B cell (primary cell): ENCODE results near the gene POSTN. TPM values are rescaled to one million over a fixed set of nuclear protein-coding genes. Genes with fewer than 3 reads are reported as not detected.

Experiments used
- ATAC-seq: fragments of 200-7000 bp; cut with Tn5 transposase; one replicate; pipeline ENCODE4 v1.10.0; 2021; ENCODE audit warnings: low read depth, mild to moderate bottlenecking, moderate number of reproducible peaks, moderate library complexity
- CTCF ChIA-PET: fragments of 350-600 bp; sonication (Branson Sonifier 250); formaldehyde crosslinking; loops from one replicate; lab custom pipeline; 2021; ENCODE audit warnings: antibody characterized with exemption, inconsistent platforms; lab: Charles Lee
- POLR2A ChIA-PET: fragments of 350-600 bp; sonication (Branson Sonifier 250); formaldehyde crosslinking; loops from one replicate; lab custom pipeline; 2021; ENCODE audit warnings: antibody characterized with exemption; lab: Charles Lee
- DNase-seq: peaks from one replicate; pipeline ENCODE4 v3.0.0; 2013
- H2AFZ ChIP-seq: 2 replicates; pipeline ENCODE4 v1.6.1; 2012; ENCODE audit warnings: mild to moderate bottlenecking, low read depth, low read length; ENCODE audit not compliant: insufficient read depth, poor library complexity, severe bottlenecking
- H3K27ac ChIP-seq, 2 donors: 1 replicate in 1 of 2; 2 replicates in 1 of 2; pipeline ENCODE4 v1.5.1; 2012 to 2013; ENCODE audit warnings: low read length in 2 of 2, mild to moderate bottlenecking in 2 of 2, moderate library complexity in 1 of 2
- H3K27me3 ChIP-seq, 4 experiments: fragments of 200-600 bp in 1 of 4; sonication (generic) in 1 of 4; replicated peaks in 1 of 4; 1 replicate in 2 of 4; 2 replicates in 2 of 4; pipeline versions ENCODE4 v1.6.1 to v1.7.0; 2013 to 2016; ENCODE audit warnings: low read length in 3 of 4, mild to moderate bottlenecking in 2 of 4, mixed read lengths in 1 of 4, moderate library complexity in 1 of 4; ENCODE audit not compliant: insufficient read depth in 4 of 4, control insufficient read depth in 3 of 4; ENCODE audit errors: control extremely low read depth in 1 of 4
- H3K36me3 ChIP-seq, 2 experiments: replicated peaks in 1 of 2; 1 replicate in 1 of 2; 2 replicates in 1 of 2; pipeline versions ENCODE4 v1.6.1 to v1.7.1; 2013; ENCODE audit warnings: low read length in 1 of 2; ENCODE audit not compliant: insufficient read depth in 2 of 2, control insufficient read depth in 1 of 2; ENCODE audit errors: control extremely low read depth in 1 of 2, extremely low read depth in 1 of 2
- H3K4me1 ChIP-seq, 2 donors: fragments of 200-600 bp in 1 of 2; sonication (generic) in 1 of 2; 1 replicate in 1 of 2; 2 replicates in 1 of 2; pipeline versions ENCODE4 v1.5.1 to v1.6.1; 2013 to 2017; ENCODE audit warnings: low read length in 2 of 2; ENCODE audit not compliant: control insufficient read depth in 2 of 2, insufficient read depth in 2 of 2
- H3K4me2 ChIP-seq: replicated peaks from 2 replicates; pipeline ENCODE3; 2012; ENCODE audit warnings: mild to moderate bottlenecking, low read depth, low read length; ENCODE audit not compliant: poor library complexity, severe bottlenecking
- H3K4me3 ChIP-seq, 5 experiments: fragments of 200-600 bp in 1 of 5; sonication (generic) in 1 of 5; 1 replicate in 3 of 5; 2 replicates in 2 of 5; pipeline versions ENCODE4 v1.5.1 to v1.7.0; 2011 to 2016; ENCODE audit warnings: low read length in 4 of 5, mild to moderate bottlenecking in 4 of 5, low read depth in 2 of 5, control low read depth in 1 of 5, moderate library complexity in 1 of 5; ENCODE audit not compliant: insufficient read depth in 1 of 5; ENCODE audit errors: control extremely low read depth in 1 of 5, extremely low read depth in 1 of 5
- H3K79me2 ChIP-seq: fragments of 200-600 bp; sonication (generic); one replicate; pipeline ENCODE4 v1.6.0; 2016; ENCODE audit warnings: low read length; ENCODE audit not compliant: control insufficient read depth, insufficient read depth
- H3K9ac ChIP-seq: fragments of 200-600 bp; sonication (generic); 2 replicates; pipeline ENCODE4 v1.6.1; 2017; ENCODE audit warnings: mild to moderate bottlenecking, low read length, moderate library complexity
- H3K9me3 ChIP-seq, 3 donors: one replicate each; pipeline versions ENCODE4 v1.6.1 to v1.7.1; 2013; ENCODE audit warnings: low read length in 2 of 3; ENCODE audit not compliant: control insufficient read depth in 2 of 3, insufficient read depth in 1 of 3; ENCODE audit errors: control extremely low read depth in 1 of 3
- H4K20me1 ChIP-seq: 2 replicates; pipeline ENCODE4 v1.6.0; 2012; ENCODE audit warnings: mild to moderate bottlenecking, low read length; ENCODE audit not compliant: insufficient read depth, control insufficient read depth, poor library complexity, severe bottlenecking
- H3K27ac Mint-ChIP-seq: one replicate; pipeline ENCODE4 v1.8.0; 2021; ENCODE audit warnings: mixed read lengths
- H3K27me3 Mint-ChIP-seq: one replicate; pipeline ENCODE4 v1.8.0; 2021; ENCODE audit warnings: mixed read lengths
- H3K4me1 Mint-ChIP-seq: one replicate; pipeline ENCODE4 v1.8.0; 2021; ENCODE audit warnings: mixed read lengths
- H3K4me3 Mint-ChIP-seq: one replicate; pipeline ENCODE4 v1.8.0; 2021; ENCODE audit warnings: mixed read lengths
- H3K9me3 Mint-ChIP-seq: one replicate; pipeline ENCODE4 v1.8.0; 2022; ENCODE audit warnings: mixed read lengths; ENCODE audit not compliant: insufficient read depth
- CTCF ChIP-seq: fragments of 200-600 bp; IDR thresholded peaks from one replicate; pipeline ENCODE4 v1.8.0; 2022; ENCODE audit warnings: antibody characterized with exemption, mild to moderate bottlenecking
- EZH2 ChIP-seq: IDR thresholded peaks from 2 replicates; pipeline ENCODE4 v1.6.1; 2012; ENCODE audit warnings: borderline replicate concordance, low read depth, mild to moderate bottlenecking, moderate library complexity, low read length; ENCODE audit not compliant: insufficient read depth, poor library complexity, severe bottlenecking
- WGBS: methylation state at CpG from one replicate; pipeline ENCODE4 v1.1.5; 2013; ENCODE audit warnings: missing lambda C conversion rate; ENCODE audit not compliant: insufficient coverage; 5-methylcytosine and 5-hydroxymethylcytosine counted together
- intact Hi-C: fragments of 100-400 bp; cut with micrococcal nuclease; formaldehyde crosslinking; loops from one replicate; pipeline ENCODE4 v1.10.0; 2022
- polyA plus RNA-seq: library from polyadenylated mRNA; depleted of rRNA; stranded (reverse); fragments of >200 nt; gene quantifications from 2 replicates; pipeline ENCODE4 v1.2.3, GENCODE V29; 2012
- total RNA-seq, 2 donors: library from RNA; stranded (reverse); fragments of 120-200 nt in 1 of 2; gene quantifications; 1 replicate in 1 of 2; 2 replicates in 1 of 2; pipeline versions ENCODE4 v1.2.3 to v1.2.4, GENCODE V29; 2013 to 2022

Gene POSTN
- total and polyA plus RNA-seq, 2 donors (not counting 1 experiment from before 2014, with no cell fraction given) = not detected

- Histone ChIP-seq H2AFZ (no peak overlapping the region), H3K27ac (no peak overlapping the region), H3K36me3 (no peaks in the 10 kb centered on the region), H3K27me3 (no peaks in the 10 kb centered on the region), H3K4me3 (no peak overlapping the region), H4K20me1 (no peaks in the 10 kb centered on the region), H3K9me3 (peaks cover 0 to 3% (median 0%) of the 10 kb centered on the region in 3 donors), H3K79me2 (no peaks in the 10 kb centered on the region), H3K9ac (no peak overlapping the region), H3K4me2 (no peak overlapping the region), H3K4me1 (no peaks in the 10 kb centered on the region)
- no peak for DNase-seq
- intact Hi-C loops = no loop called here
- no CpG with 5 or more reads among the region's 2 CpGs for WGBS
- no peak for ATAC-seq
- ChIA-PET POLR2A (no interaction called here), CTCF (no interaction called here)
- H3K27me3 Mint-ChIP-seq = no peaks in the 10 kb centered on the region
- H3K4me3 Mint-ChIP-seq = no peak overlapping the region
- no peaks in the 10 kb centered on the region for H3K4me1 Mint-ChIP-seq
- H3K27ac Mint-ChIP-seq = no peak overlapping the region
- peaks cover 6% of the 10 kb centered on the region for H3K9me3 Mint-ChIP-seq
- TF ChIP-seq CTCF (no peak), EZH2 (no peak)
Observed at GRCh38 chr13:37535501-37535900, 63.1 kb downstream of the POSTN start.

GRCh38 chr13:37534676-37535075 is 63.9 kb downstream of the POSTN start:
- ChIA-PET POLR2A (no interaction called here), CTCF (no interaction called here)
- Histone ChIP-seq H3K9me3 (peaks cover 0 to 3% (median 0%) of the 10 kb centered on the region in 3 donors), H2AFZ (no peak overlapping the region), H3K9ac (no peak overlapping the region), H3K4me1 (no peaks in the 10 kb centered on the region), H3K27me3 (no peaks in the 10 kb centered on the region), H3K36me3 (no peaks in the 10 kb centered on the region), H3K4me2 (no peak overlapping the region), H4K20me1 (no peaks in the 10 kb centered on the region), H3K4me3 (no peak overlapping the region), H3K27ac (no peak overlapping the region), H3K79me2 (no peaks in the 10 kb centered on the region)
- no peak for ATAC-seq
- Mint-ChIP-seq H3K4me1 (no peaks in the 10 kb centered on the region), H3K9me3 (peaks cover 6% of the 10 kb centered on the region), H3K27me3 (no peaks in the 10 kb centered on the region), H3K27ac (no peak overlapping the region), H3K4me3 (no peak overlapping the region)
- WGBS = no CpG with 5 or more reads among the region's 1 CpG
- TF ChIP-seq CTCF (no peak), EZH2 (no peak)
- intact Hi-C loops = no loop called here
- no peak for DNase-seq
